ENCODE results near the gene KIF23. TPM values are rescaled to one million over a fixed set of nuclear protein-coding genes. Genes with fewer than 3 reads are reported as not detected.

The KIF23 gene
- polyA plus RNA-seq, 3 donors: 1.5 to 8.1 (median 1.8) TPM

DNA sequence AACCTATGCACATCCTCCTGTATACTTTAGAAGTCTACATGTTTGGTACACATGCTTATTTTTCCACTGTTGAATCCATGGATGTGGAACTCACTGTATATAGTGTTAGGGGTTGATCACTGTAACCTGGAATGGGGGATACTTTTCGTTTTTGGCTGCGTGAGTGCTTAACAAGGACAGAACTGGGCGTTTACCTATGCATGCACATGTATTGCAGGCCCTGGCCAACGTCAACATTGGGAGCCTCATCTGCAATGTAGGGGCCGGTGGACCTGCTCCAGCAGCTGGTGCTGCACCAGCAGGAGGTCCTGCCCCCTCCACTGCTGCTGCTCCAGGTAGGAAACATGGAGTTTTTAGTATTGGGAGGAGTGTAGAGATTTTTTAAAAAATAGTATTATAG, 40.8 kb downstream of the KIF23 start:
- Histone ChIP-seq H4K20me1 (ENCODE audit: insufficient read depth, low read length) (peaks cover 43% of the 10 kb centered on the region), H3K27ac (ENCODE audit: low read depth in 1 of 2, low read length in 2 of 2) (no peak overlapping the region), H3K79me2 (ENCODE audit: insufficient read depth, low read length) (peaks cover 39% of the 10 kb centered on the region), H3K9ac (ENCODE audit: insufficient read depth, low read length, poor library complexity, severe bottlenecking) (no peak overlapping the region), H3K27me3 (ENCODE audit: control insufficient read depth in 2 of 2, insufficient read depth in 2 of 2, low read length in 2 of 2) (no peaks in the 10 kb centered on the region), H3K36me3 (replicated peaks in 1 of 2; ENCODE audit: control insufficient read depth in 1 of 2, insufficient read depth in 2 of 2, low read length in 2 of 2) (peaks cover 24 to 33% of the 10 kb centered on the region in 2 donors), H3K4me2 (replicated peaks; ENCODE audit: extremely low read depth, low read length, poor library complexity, severe bottlenecking) (peak overlapping the region; percentile 94), H2AFZ (ENCODE audit: insufficient read depth, low read depth, low read length, poor library complexity, severe bottlenecking) (no peak overlapping the region), H3K9me3 (replicated peaks in 1 of 2; ENCODE audit: control insufficient read depth in 1 of 2, insufficient read depth in 1 of 2, low read length in 2 of 2) (no peaks in the 10 kb centered on the region), H3K4me3 (replicated peaks in 1 of 3; ENCODE audit: low read depth in 2 of 3, low read length in 3 of 3) (peak overlapping the region in 1 of 3 experiments; percentile 97), H3K4me1 (ENCODE audit: control insufficient read depth in 1 of 2, insufficient read depth in 2 of 2, low read length in 2 of 2) (peaks cover 29 to 36% of the 10 kb centered on the region in 2 donors)
- TF ChIP-seq, protein P1, sequence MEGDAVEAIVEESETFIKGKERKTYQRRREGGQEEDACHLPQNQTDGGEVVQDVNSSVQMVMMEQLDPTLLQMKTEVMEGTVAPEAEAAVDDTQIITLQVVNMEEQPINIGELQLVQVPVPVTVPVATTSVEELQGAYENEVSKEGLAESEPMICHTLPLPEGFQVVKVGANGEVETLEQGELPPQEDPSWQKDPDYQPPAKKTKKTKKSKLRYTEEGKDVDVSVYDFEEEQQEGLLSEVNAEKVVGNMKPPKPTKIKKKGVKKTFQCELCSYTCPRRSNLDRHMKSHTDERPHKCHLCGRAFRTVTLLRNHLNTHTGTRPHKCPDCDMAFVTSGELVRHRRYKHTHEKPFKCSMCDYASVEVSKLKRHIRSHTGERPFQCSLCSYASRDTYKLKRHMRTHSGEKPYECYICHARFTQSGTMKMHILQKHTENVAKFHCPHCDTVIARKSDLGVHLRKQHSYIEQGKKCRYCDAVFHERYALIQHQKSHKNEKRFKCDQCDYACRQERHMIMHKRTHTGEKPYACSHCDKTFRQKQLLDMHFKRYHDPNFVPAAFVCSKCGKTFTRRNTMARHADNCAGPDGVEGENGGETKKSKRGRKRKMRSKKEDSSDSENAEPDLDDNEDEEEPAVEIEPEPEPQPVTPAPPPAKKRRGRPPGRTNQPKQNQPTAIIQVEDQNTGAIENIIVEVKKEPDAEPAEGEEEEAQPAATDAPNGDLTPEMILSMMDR (IDR thresholded peaks at IDR 0.05): no peak
- intact Hi-C loops (cut with micrococcal nuclease): no loop called here
- WGBS (ENCODE audit: insufficient coverage): 57% methylated on average over 5 of the region's 5 CpGs
- H3K27me3 Mint-ChIP-seq (ENCODE audit: low read depth in 3 of 3): no peaks in the 10 kb centered on the region
- H3K36me3 Mint-ChIP-seq: peaks cover 26 to 37% of the 10 kb centered on the region in 2 donors
- no peak for DNase-seq
- no peaks in the 10 kb centered on the region for H3K9me3 Mint-ChIP-seq
- peak overlapping the region in 1 of 7 donors; percentile 46 for H3K27ac Mint-ChIP-seq
- no peak overlapping the region for H3K4me3 Mint-ChIP-seq
- peaks cover 38% of the 10 kb centered on the region for H3K4me1 Mint-ChIP-seq

DNA sequence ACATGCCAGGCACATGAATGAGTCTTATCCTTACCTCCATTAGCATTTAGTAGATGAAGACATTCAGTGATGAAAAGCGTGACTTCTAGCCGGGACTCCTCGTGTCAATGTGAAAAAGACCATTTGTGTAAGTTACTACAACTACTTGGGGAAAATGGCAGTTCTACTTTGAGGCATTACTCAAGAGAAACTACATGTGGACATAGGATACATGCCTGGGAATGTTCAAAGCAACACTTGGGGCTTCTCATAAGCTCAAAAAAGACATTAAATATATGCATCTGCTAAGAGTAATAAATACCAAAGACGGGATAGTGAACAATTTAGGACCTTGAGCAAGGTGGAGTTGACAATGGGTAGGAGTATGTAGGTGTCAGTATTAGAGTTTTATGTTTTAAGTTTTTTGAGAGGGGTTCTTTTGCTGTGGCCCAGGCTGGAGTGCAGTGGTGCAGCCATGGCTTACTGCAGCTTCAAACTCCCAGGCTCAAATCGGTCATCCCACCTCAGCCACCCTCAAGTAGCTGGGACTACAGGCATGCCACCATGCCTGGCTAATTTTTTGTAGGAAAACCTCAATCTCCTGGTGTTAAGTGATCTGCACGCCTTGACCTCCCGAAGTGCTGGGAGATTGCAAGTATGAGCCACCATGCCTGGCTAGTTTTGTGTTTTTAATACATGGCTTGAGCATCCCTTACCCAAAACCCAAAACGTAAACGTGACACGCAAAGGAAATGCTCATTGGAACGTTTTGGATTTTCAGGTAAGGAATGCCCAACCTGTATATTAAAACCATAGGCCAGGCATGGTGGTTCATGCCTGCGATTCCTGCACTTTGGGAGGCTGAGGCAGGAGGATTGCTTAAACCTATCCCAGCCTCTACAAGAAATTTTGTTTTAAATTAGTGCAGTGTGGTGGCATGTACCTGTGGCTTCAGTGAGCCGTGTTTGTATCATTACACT, 42.3 kb downstream of the KIF23 start:
- Histone ChIP-seq H2AFZ (ENCODE audit: insufficient read depth, low read depth, low read length, poor library complexity, severe bottlenecking) (no peak overlapping the region), H3K79me2 (ENCODE audit: insufficient read depth, low read length) (peaks cover 39% of the 10 kb centered on the region), H3K9me3 (replicated peaks in 1 of 2; ENCODE audit: control insufficient read depth in 1 of 2, insufficient read depth in 1 of 2, low read length in 2 of 2) (no peaks in the 10 kb centered on the region), H3K4me2 (replicated peaks; ENCODE audit: extremely low read depth, low read length, poor library complexity, severe bottlenecking) (no peak overlapping the region), H3K27me3 (ENCODE audit: control insufficient read depth in 2 of 2, insufficient read depth in 2 of 2, low read length in 2 of 2) (no peaks in the 10 kb centered on the region), H3K9ac (ENCODE audit: insufficient read depth, low read length, poor library complexity, severe bottlenecking) (no peak overlapping the region), H3K4me3 (replicated peaks in 1 of 3; ENCODE audit: low read depth in 2 of 3, low read length in 3 of 3) (no peak overlapping the region), H4K20me1 (ENCODE audit: insufficient read depth, low read length) (peaks cover 43% of the 10 kb centered on the region), H3K36me3 (replicated peaks in 1 of 2; ENCODE audit: control insufficient read depth in 1 of 2, insufficient read depth in 2 of 2, low read length in 2 of 2) (peaks cover 24 to 33% of the 10 kb centered on the region in 2 donors), H3K4me1 (ENCODE audit: control insufficient read depth in 1 of 2, insufficient read depth in 2 of 2, low read length in 2 of 2) (peaks cover 28 to 31% of the 10 kb centered on the region in 2 donors), H3K27ac (ENCODE audit: low read depth in 1 of 2, low read length in 2 of 2) (no peak overlapping the region)
- Mint-ChIP-seq H3K36me3 (peaks cover 26 to 37% of the 10 kb centered on the region in 2 donors), H3K9me3 (no peaks in the 10 kb centered on the region), H3K27me3 (ENCODE audit: low read depth in 3 of 3) (no peaks in the 10 kb centered on the region), H3K4me3 (no peak overlapping the region), H3K4me1 (peaks cover 36% of the 10 kb centered on the region), H3K27ac (peak overlapping the region in 1 of 7 donors; percentile 50)
- TF ChIP-seq, protein P1 (IDR thresholded peaks at IDR 0.05): no peak
- DNase-seq: no peak
- WGBS (ENCODE audit: insufficient coverage): 93% methylated on average over 3 of the region's 13 CpGs
- intact Hi-C loops (cut with micrococcal nuclease): no loop called here
